Lower lobe of right lung (tissue), 2 donors: Measurements from ENCODE around the gene DBF4B. TPM values are rescaled to one million over a fixed set of nuclear protein-coding genes. Genes with fewer than 3 reads are reported as not detected.
"Not testable (repeated sequence)": the region's sequence is repeated elsewhere in the genome, so short reads cannot be mapped to it uniquely, and the experiment has no call there.

Experiments used
- ATAC-seq, 2 donors: fragments of 200-7000 bp; cut with Tn5 transposase; one replicate each; pipeline ENCODE4 v1.9.1; 2020 to 2022; ENCODE audit warnings: mild to moderate bottlenecking in 2 of 2, moderate library complexity in 2 of 2
- DNase-seq: peaks from one replicate; pipeline ENCODE4 v3.0.0-alpha.2; 2020
- H3K27ac ChIP-seq: fragments of 200-600 bp; one replicate; pipeline ENCODE4 v1.8.0; 2022
- H3K27me3 ChIP-seq: fragments of 200-600 bp; one replicate; pipeline ENCODE4 v1.8.0; 2022; ENCODE audit warnings: low read depth
- H3K36me3 ChIP-seq: fragments of 200-600 bp; one replicate; pipeline ENCODE4 v1.8.0; 2022; ENCODE audit warnings: mild to moderate bottlenecking
- H3K4me1 ChIP-seq: fragments of 200-600 bp; one replicate; pipeline ENCODE4 v1.8.0; 2022
- H3K4me3 ChIP-seq: fragments of 200-600 bp; one replicate; pipeline ENCODE4 v1.8.0; 2022; ENCODE audit warnings: mild to moderate bottlenecking
- H3K9me3 ChIP-seq: fragments of 200-600 bp; one replicate; pipeline ENCODE4 v1.8.0; 2022
- intact Hi-C: fragments of 100-400 bp; cut with DNase I; formaldehyde crosslinking; loops from one replicate; pipeline ENCODE4 v1.11.0; 2022
- total RNA-seq: library from RNA; stranded (reverse); fragmentation: NEBNext Ultra II Directional; extraction: Animal tissue kit (Norgen Biotek cat#: 25700); gene quantifications from one replicate; pipeline ENCODE4 v1.2.1, GENCODE V29; 2021
- TF ChIP-seq, protein P1 (sequence below): fragments of 200-600 bp; IDR thresholded peaks from one replicate; pipeline ENCODE4 v1.8.0; 2022; ENCODE audit warnings: antibody characterized with exemption, mild to moderate bottlenecking
- donor health status: DM: no; HTN: yes; CAD: no; lungs with severe emphysema.

The DBF4B gene
- total RNA-seq, 1 donor from 2014 or later, result 6.8 TPM

DNA sequence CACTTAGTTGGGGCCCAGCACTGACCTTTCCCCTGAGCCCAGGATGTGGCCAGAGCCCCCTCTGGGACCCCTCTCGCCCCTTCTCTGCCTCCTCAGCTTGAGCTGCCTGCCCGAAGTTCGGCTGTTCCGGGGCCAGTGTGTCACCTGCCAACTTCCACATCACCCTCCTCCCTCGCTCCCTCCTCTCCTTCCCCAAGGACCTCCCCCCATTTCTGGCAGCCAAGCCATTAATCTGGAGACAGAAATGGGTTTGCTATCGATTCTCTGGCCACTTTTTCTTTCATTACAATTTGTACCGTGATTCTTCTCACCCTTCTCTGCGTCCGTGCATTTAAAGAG, 41.5 kb downstream of the DBF4B start:
- DNase-seq (no peak), ATAC-seq (no peak)
- Histone ChIP-seq H3K27ac (no peak overlapping the region), H3K9me3 (no peaks in the 10 kb centered on the region), H3K4me1 (no peaks in the 10 kb centered on the region), H3K4me3 (no peak overlapping the region), H3K27me3 (no peaks in the 10 kb centered on the region), H3K36me3 (peaks cover 12% of the 10 kb centered on the region)
- intact Hi-C loops, result no loop called here
- TF ChIP-seq, protein P1, sequence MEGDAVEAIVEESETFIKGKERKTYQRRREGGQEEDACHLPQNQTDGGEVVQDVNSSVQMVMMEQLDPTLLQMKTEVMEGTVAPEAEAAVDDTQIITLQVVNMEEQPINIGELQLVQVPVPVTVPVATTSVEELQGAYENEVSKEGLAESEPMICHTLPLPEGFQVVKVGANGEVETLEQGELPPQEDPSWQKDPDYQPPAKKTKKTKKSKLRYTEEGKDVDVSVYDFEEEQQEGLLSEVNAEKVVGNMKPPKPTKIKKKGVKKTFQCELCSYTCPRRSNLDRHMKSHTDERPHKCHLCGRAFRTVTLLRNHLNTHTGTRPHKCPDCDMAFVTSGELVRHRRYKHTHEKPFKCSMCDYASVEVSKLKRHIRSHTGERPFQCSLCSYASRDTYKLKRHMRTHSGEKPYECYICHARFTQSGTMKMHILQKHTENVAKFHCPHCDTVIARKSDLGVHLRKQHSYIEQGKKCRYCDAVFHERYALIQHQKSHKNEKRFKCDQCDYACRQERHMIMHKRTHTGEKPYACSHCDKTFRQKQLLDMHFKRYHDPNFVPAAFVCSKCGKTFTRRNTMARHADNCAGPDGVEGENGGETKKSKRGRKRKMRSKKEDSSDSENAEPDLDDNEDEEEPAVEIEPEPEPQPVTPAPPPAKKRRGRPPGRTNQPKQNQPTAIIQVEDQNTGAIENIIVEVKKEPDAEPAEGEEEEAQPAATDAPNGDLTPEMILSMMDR, result no peak

DNA sequence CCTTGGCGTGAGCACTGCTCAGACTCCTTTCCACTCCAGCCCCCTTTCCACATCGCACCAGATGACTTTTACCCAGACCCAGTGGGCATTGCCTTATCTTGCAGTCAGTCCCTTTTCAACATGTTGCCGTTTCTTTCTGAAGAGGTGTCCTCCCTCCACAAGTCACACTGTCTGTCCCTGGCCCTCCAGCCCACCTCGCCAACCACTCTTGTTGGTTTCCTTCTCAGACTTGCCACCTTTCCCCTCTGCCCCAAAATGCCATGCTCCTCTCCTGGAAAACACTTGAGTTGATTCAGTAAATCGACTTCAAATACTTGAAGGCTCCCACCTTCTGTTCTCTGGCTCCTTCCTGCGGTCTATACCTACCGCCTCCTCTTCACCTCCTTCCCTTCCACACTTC, 42.9 kb downstream of the DBF4B start:
- Histone ChIP-seq H3K27ac (no peak overlapping the region), H3K9me3 (no peaks in the 10 kb centered on the region), H3K4me3 (no peak overlapping the region), H3K4me1 (no peaks in the 10 kb centered on the region), H3K36me3 (peaks cover 12% of the 10 kb centered on the region), H3K27me3 (no peaks in the 10 kb centered on the region)
- intact Hi-C loops, result no loop called here
- TF ChIP-seq, protein P1, result no peak
- ATAC-seq, result no peak
- DNase-seq, result no peak

DNA sequence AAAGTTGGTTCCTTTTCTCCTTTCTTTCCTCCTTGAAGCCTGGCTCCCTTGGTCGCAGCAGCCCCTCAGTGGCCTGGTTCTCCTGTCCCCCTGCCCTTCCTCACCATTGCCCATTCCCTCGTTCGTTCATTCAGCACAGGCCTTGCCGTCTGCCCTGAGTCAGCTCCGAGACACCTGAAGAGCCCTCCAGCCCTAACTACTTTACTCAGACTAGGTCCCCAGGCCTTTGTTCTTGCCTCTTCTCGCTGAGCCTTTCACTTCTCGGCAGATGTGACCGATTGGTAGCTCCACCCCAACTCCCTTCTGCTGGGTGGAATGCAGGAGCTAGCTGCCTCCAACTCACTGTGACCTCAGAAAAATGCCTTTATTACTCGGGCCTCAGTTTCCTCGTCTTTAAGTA, 43.3 kb downstream of the DBF4B start:
- ATAC-seq, result no peak
- Histone ChIP-seq H3K27me3 (no peaks in the 10 kb centered on the region), H3K27ac (no peak overlapping the region), H3K9me3 (no peaks in the 10 kb centered on the region), H3K4me3 (no peak overlapping the region), H3K4me1 (no peaks in the 10 kb centered on the region), H3K36me3 (peaks cover 12% of the 10 kb centered on the region)
- DNase-seq, result no peak
- TF ChIP-seq, protein P1, result no peak
- intact Hi-C loops, result no loop called here

DNA sequence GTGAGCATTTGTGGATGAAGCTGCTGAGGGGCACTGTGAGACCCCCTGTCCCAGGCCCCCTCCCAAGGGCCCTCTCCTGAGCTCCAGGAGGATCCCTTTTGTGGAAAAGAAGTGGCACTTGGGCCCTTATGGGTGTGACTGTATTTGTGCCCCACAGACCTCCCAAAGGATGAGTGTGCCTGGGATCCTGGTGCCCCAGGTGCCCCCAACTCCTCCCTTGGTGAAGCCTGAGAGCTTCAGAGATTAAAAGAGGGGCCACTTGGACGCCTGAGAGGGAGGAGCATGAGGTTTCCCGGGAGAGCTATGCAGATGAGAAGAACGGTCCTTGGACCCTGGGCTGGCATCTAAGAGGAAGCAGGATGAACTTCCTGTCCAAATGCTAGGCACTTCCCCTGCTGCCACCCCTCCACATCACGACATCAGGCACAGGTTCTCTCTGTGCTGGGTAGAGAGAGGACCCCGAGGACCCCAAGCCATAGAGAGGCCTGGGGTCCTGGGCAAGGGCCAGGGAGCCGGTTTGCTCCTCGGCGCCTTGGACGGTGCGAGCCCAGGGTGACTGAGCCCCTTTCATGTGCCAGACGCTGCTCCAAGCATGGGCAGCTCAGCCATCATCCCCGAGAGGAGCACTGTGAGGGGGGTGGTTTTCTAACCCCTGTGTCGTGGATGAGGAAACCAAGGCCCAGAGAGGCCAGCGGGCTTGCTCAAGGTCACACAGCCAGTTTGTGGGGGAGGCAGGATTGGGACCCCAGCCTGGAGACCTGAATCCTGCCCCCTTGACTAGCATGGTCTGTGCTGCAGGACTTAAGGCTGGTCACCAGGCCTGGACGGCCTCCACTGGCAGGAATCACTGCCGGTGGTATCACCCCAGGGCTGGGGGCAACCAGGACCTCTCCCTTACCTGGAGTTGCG, 44.7 kb downstream of the DBF4B start:
- TF ChIP-seq, protein P1, result no peak
- DNase-seq, result no peak
- intact Hi-C loops, result no loop called here

DNA sequence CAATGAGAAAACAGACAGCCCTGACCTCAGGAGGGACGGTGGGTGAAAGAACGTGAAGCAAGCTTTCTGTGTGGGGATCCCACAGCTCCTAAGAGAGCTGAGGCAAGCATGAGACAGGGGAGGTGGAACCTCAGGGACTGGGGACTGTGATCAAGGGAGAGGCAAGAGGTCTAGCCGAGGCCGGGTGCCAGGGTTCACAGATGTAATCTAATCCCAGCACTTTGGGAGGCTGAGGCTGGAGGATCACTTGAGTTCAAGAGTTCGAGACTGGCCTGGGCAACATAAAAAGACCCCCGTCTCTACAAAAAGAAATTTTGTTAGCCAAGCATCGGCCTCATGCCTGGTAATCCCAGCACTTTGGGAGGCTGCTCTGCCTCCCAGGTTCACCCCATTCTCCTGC, 45.8 kb downstream of the DBF4B start:
- Histone ChIP-seq H3K36me3 (no peaks in the 10 kb centered on the region), H3K4me3 (no peak overlapping the region), H3K27ac (no peak overlapping the region), H3K27me3 (peaks cover 21% of the 10 kb centered on the region), H3K9me3 (no peaks in the 10 kb centered on the region), H3K4me1 (peaks cover 7% of the 10 kb centered on the region)
- ATAC-seq (no peak), DNase-seq (no peak)
- TF ChIP-seq, protein P1, result no peak
- intact Hi-C loops, result no loop called here

More for the DNA sequence above, 44.7 kb downstream of the DBF4B start:
- ATAC-seq, result no peak
- Histone ChIP-seq H3K4me3 (no peak overlapping the region), H3K4me1 (no peaks in the 10 kb centered on the region), H3K36me3 (peaks cover 8% of the 10 kb centered on the region), H3K27me3 (peaks cover 14% of the 10 kb centered on the region), H3K27ac (no peak overlapping the region), H3K9me3 (no peaks in the 10 kb centered on the region)

DNA sequence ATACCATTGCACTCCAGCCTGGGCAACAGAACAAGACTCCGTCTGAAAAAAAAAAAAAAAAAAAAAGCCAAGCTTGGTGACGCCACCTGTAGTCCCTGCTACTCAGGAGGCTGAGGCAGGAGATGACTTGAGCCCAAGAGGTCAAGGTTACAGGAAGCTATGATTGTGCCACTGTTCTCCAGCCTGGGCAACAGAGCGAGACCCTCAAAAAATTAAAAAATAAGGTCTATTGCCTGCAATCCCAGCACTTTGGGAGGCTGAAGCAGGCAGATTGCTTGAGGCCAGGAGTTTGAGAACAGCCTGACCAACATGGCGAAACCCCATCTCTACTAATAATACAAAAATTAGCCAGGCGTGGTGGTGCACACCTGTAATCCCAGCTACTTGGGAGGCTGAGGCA, 46.7 kb downstream of the DBF4B start:
- ATAC-seq, H3K9me3 ChIP-seq, H3K4me3 ChIP-seq, intact Hi-C loops, DNase-seq, H3K27ac ChIP-seq, H3K36me3 ChIP-seq: not testable (repeated sequence)
- Histone ChIP-seq H3K4me1 (peaks cover 14% of the 10 kb centered on the region), H3K27me3 (peaks cover 30% of the 10 kb centered on the region)
